Right cardiac atrium (tissue), 5 donors: Measurements from ENCODE around the gene TBC1D9. TPM values are rescaled to one million over a fixed set of nuclear protein-coding genes. Genes with fewer than 3 reads are reported as not detected.

Experiments used
- ATAC-seq, 2 donors: fragments of 200-7000 bp; cut with Tn5 transposase; one replicate each; pipeline versions ENCODE4 v1.8.0 to v1.9.1; 2020; ENCODE audit warnings: moderate library complexity in 2 of 2, mild to moderate bottlenecking in 1 of 2
- DNase-seq, 3 donors: peaks; one replicate each; pipeline ENCODE4 v3.0.0-alpha.2; 2020
- H3K27ac ChIP-seq: one replicate; pipeline ENCODE4 v1.5.1; 2013; ENCODE audit warnings: mild to moderate bottlenecking, low read length, control low read depth, moderate library complexity
- H3K27me3 ChIP-seq: one replicate; pipeline ENCODE4 v1.6.1; 2013; ENCODE audit not compliant: control insufficient read depth, insufficient read depth
- H3K4me1 ChIP-seq: one replicate; pipeline ENCODE4 v1.6.1; 2013; ENCODE audit warnings: low read length; ENCODE audit not compliant: control insufficient read depth, insufficient read depth
- H3K4me3 ChIP-seq: one replicate; pipeline ENCODE4 v1.5.1; 2013; ENCODE audit warnings: low read length, control low read depth
- H3K9me3 ChIP-seq: one replicate; pipeline ENCODE4 v1.6.1; 2013; ENCODE audit warnings: low read length; ENCODE audit not compliant: control insufficient read depth
- WGBS: extraction: QIAGEN DNeasy Blood & Tissue Kit; methylation state at CpG from one replicate; pipeline ENCODE4 v1.1.7; 2013; 5-methylcytosine and 5-hydroxymethylcytosine counted together
- intact Hi-C, 4 donors: fragments of 100-400 bp; cut with DNase I; formaldehyde crosslinking; loops; one replicate each; pipeline versions ENCODE4 v1.11.0 to v1.14.0; 2022 to 2023
- polyA plus RNA-seq: library from polyadenylated mRNA; stranded (reverse); fragments of 200-250 nt; gene quantifications from one replicate; pipeline ENCODE4 v1.2.3, GENCODE V29; 2013
- total RNA-seq, 4 donors: library from RNA; stranded (reverse); fragmentation: NEBNext Ultra II Directional; extraction: Animal tissue kit (Norgen Biotek cat#: 25700); gene quantifications; one replicate each; pipeline ENCODE4 v1.2.1, GENCODE V29; 2021
- donor health status: healthy with polysubstance abuse.
- donor health status: DM: no; HTN: yes; CAD: no.
- donor health status: DM: no; HTN: no; CAD: no.
- donor health status: DM: no; HTN: yes; CAD: no; lungs with severe emphysema.
- donor health status: DM: yes; HTN: yes; CAD: no.

TBC1D9 gene
- total and polyA plus RNA-seq, 5 donors: 5.1 to 13.6 (median 12.7) TPM

GRCh38 chr4:140633951-140634350 lies 122.2 kb downstream of the TBC1D9 start:
- Histone ChIP-seq H3K27ac (no peak overlapping the region), H3K4me1 (peaks cover 4% of the 10 kb centered on the region), H3K9me3 (no peaks in the 10 kb centered on the region), H3K27me3 (no peaks in the 10 kb centered on the region), H3K4me3 (no peak overlapping the region)
- intact Hi-C loops: no loop called here
- ATAC-seq (no peak), DNase-seq (no peak)
- 94% methylated on average over 10 of the region's 10 CpGs for WGBS

GRCh38 chr4:140633124-140633523 lies 123.1 kb downstream of the TBC1D9 start:
- no peak overlapping the region for H3K4me3 ChIP-seq
- no peaks in the 10 kb centered on the region for H3K27me3 ChIP-seq
- no peak overlapping the region for H3K27ac ChIP-seq
- 91% methylated on average over 2 of the region's 2 CpGs for WGBS
- peaks cover 4% of the 10 kb centered on the region for H3K4me1 ChIP-seq
- intact Hi-C loops: no loop called here
- H3K9me3 ChIP-seq: no peaks in the 10 kb centered on the region
- no peak for ATAC-seq
- DNase-seq: peak in 1 of 3 donors; percentile 30

- Histone ChIP-seq H3K4me1 (no peaks in the 10 kb centered on the region), H3K4me3 (no peak overlapping the region), H3K9me3 (no peaks in the 10 kb centered on the region), H3K27ac (no peak overlapping the region), H3K27me3 (no peaks in the 10 kb centered on the region)
- no peak for ATAC-seq
- no peak for DNase-seq
- intact Hi-C loops: no loop called here
- WGBS: 66% methylated on average over 4 of the region's 4 CpGs
Measured at GRCh38 chr4:140630246-140630645, 125.9 kb downstream of the TBC1D9 start.

- H3K9me3 ChIP-seq: no peaks in the 10 kb centered on the region
- no peaks in the 10 kb centered on the region for H3K27me3 ChIP-seq
- 92% methylated on average over 2 of the region's 2 CpGs for WGBS
- no peak overlapping the region for H3K27ac ChIP-seq
- intact Hi-C loops: no loop called here
- ATAC-seq (no peak), DNase-seq (no peak)
- no peak overlapping the region for H3K4me3 ChIP-seq
- no peaks in the 10 kb centered on the region for H3K4me1 ChIP-seq
Measured at GRCh38 chr4:140628016-140628415, 128.2 kb downstream of the TBC1D9 start.

GRCh38 chr4:140626661-140627376 lies 129.4 kb downstream of the TBC1D9 start:
- Histone ChIP-seq H3K9me3 (no peaks in the 10 kb centered on the region), H3K27me3 (no peaks in the 10 kb centered on the region), H3K4me3 (no peak overlapping the region), H3K27ac (no peak overlapping the region), H3K4me1 (no peaks in the 10 kb centered on the region)
- ATAC-seq (no peak), DNase-seq (no peak)
- WGBS: 68% methylated on average over 2 of the region's 2 CpGs
- intact Hi-C loops: no loop called here

- intact Hi-C loops: no loop called here
- ATAC-seq (no peak), DNase-seq (peak in 1 of 3 donors; percentile 37)
- WGBS: 91% methylated on average over 33 of the region's 33 CpGs
- H3K4me3 ChIP-seq: no peak overlapping the region
- H3K4me1 ChIP-seq: no peaks in the 10 kb centered on the region
- no peak overlapping the region for H3K27ac ChIP-seq
- H3K9me3 ChIP-seq: no peaks in the 10 kb centered on the region
- no peaks in the 10 kb centered on the region for H3K27me3 ChIP-seq
Measured at GRCh38 chr4:140622333-140622958, 133.7 kb downstream of the TBC1D9 start.

GRCh38 chr4:140621161-140621560 lies 135.0 kb downstream of the TBC1D9 start:
- no peak for DNase-seq
- intact Hi-C loops: no loop called here
- WGBS: 95% methylated on average over 3 of the region's 3 CpGs
- Histone ChIP-seq H3K4me3 (no peak overlapping the region), H3K27me3 (no peaks in the 10 kb centered on the region), H3K9me3 (no peaks in the 10 kb centered on the region), H3K4me1 (no peaks in the 10 kb centered on the region), H3K27ac (no peak overlapping the region)
- no peak for ATAC-seq

GRCh38 chr4:140617499-140618248 lies 138.5 kb downstream of the TBC1D9 start:
- 41% methylated on average over 7 of the region's 7 CpGs for WGBS
- Histone ChIP-seq H3K4me3 (no peak overlapping the region), H3K4me1 (no peaks in the 10 kb centered on the region), H3K9me3 (no peaks in the 10 kb centered on the region), H3K27ac (no peak overlapping the region), H3K27me3 (no peaks in the 10 kb centered on the region)
- ATAC-seq (peak; percentile 38 to 68), DNase-seq (no peak)
- intact Hi-C loops: loop anchor here in 2 of 4 donors (10.0 kb wide), 1 partner anchor 263 kb away; no protein-coding TSS in a partner anchor

- H3K27ac ChIP-seq: no peak overlapping the region
- H3K4me1 ChIP-seq: no peaks in the 10 kb centered on the region
- ATAC-seq (no peak), DNase-seq (no peak)
- intact Hi-C loops: loop anchor here in 2 of 4 donors (10.0 kb wide), 1 partner anchor 261 kb away; no protein-coding TSS in a partner anchor
- H3K4me3 ChIP-seq: no peak overlapping the region
- no peaks in the 10 kb centered on the region for H3K27me3 ChIP-seq
- WGBS: 91% methylated on average over 1 of the region's 1 CpG
- no peaks in the 10 kb centered on the region for H3K9me3 ChIP-seq
Measured at GRCh38 chr4:140615451-140615850, 140.7 kb downstream of the TBC1D9 start.

- ATAC-seq: no peak
- no peaks in the 10 kb centered on the region for H3K4me1 ChIP-seq
- no peak overlapping the region for H3K27ac ChIP-seq
- no peaks in the 10 kb centered on the region for H3K27me3 ChIP-seq
- intact Hi-C loops: loop anchor here in 2 of 4 donors (10.0 kb wide), 1 partner anchor 258 kb away; no protein-coding TSS in a partner anchor
- H3K4me3 ChIP-seq: no peak overlapping the region
- H3K9me3 ChIP-seq: no peaks in the 10 kb centered on the region
- 42% methylated on average over 1 of the region's 1 CpG for WGBS
- no peak for DNase-seq
Measured at GRCh38 chr4:140612357-140612756, 143.8 kb downstream of the TBC1D9 start.

GRCh38 chr4:140611854-140612253 lies 144.3 kb downstream of the TBC1D9 start:
- no peak for ATAC-seq
- H3K4me1 ChIP-seq: no peaks in the 10 kb centered on the region
- DNase-seq: no peak
- no peaks in the 10 kb centered on the region for H3K27me3 ChIP-seq
- intact Hi-C loops: loop anchor here in 2 of 4 donors (10.0 kb wide), 1 partner anchor 257 kb away; no protein-coding TSS in a partner anchor
- H3K27ac ChIP-seq: no peak overlapping the region
- no peaks in the 10 kb centered on the region for H3K9me3 ChIP-seq
- 82% methylated on average over 3 of the region's 3 CpGs for WGBS
- H3K4me3 ChIP-seq: no peak overlapping the region
